ENCODE data around the gene MGAT2.

- TF ChIP-seq CTCF (IDR thresholded peaks at IDR 0.05), result no peak
- TF ChIP-seq POLR2AphosphoS5 (IDR thresholded peaks at IDR 0.05; ENCODE audit: low read depth, low read length), result peak; percentile 57; the same call in 1 of the 2 replicates
- no peak for TF ChIP-seq REST (IDR thresholded peaks at IDR 0.05; ENCODE audit: insufficient read depth in 1 of 2, low read depth in 2 of 2, low read length in 1 of 2)
Measured at GRCh38 chr14:49641697-49642129, 21.1 kb downstream of the MGAT2 start.

Data from Panc1 (cell line).